ENCODE measurements around the gene CDON.

- TF ChIP-seq CTCF (conservative IDR thresholded peaks at IDR 0.05 in 1 of 2, IDR thresholded peaks at IDR 0.05 in 1 of 2; ENCODE audit: low read depth in 1 of 2, low read length in 2 of 2) (no peak), EZH2 (IDR thresholded peaks at IDR 0.05; ENCODE audit: low read length, missing control alignments) (no peak)
These were observed 21.9 kb upstream of the CDON start for GRCh38 chr11:126084608-126084912.
